Progenitor cell of endocrine pancreas (in vitro differentiated cells): ENCODE measurements around the gene TIAM2. TPM values are rescaled to one million over a fixed set of nuclear protein-coding genes. Genes with fewer than 3 reads are reported as not detected.
A peak's percentile ranks its signal among the peaks of the same experiment; 100 is the strongest.

ENCODE experiments used
- DNase-seq: peaks from one replicate; pipeline ENCODE4 v3.0.0; 2021; ENCODE audit warnings: low spot score; ENCODE audit not compliant: unreplicated experiment
- H3K27ac Mint-ChIP-seq: 2 replicates; pipeline ENCODE4 v1.8.0; 2021; ENCODE audit warnings: mild to moderate bottlenecking, moderate library complexity, mixed read lengths
- H3K27me3 Mint-ChIP-seq: 2 replicates; pipeline ENCODE4 v1.8.0; 2021; ENCODE audit warnings: mixed read lengths
- H3K36me3 Mint-ChIP-seq: 2 replicates; pipeline ENCODE4 v1.8.0; 2022; ENCODE audit warnings: mixed read lengths; ENCODE audit not compliant: insufficient read depth
- H3K4me1 Mint-ChIP-seq: 2 replicates; pipeline ENCODE4 v1.8.0; 2021; ENCODE audit warnings: low read depth, mixed read lengths
- H3K4me3 Mint-ChIP-seq: 2 replicates; pipeline ENCODE4 v1.8.0; 2021; ENCODE audit warnings: low read depth, mild to moderate bottlenecking, moderate library complexity, mixed read lengths
- H3K9me3 Mint-ChIP-seq: 2 replicates; pipeline ENCODE4 v1.8.0; 2021; ENCODE audit warnings: low read depth, mixed read lengths
- CTCF ChIP-seq: fragments of 200-600 bp; sonication (generic); IDR thresholded peaks from one replicate; pipeline ENCODE4 v1.5.0; 2021; ENCODE audit warnings: antibody characterized with exemption, mild to moderate bottlenecking; ENCODE audit not compliant: unreplicated experiment
- total RNA-seq: library from RNA; stranded (reverse); gene quantifications from 2 replicates; pipeline ENCODE4 v1.2.1, GENCODE V29; 2021

TIAM2 gene
- total RNA-seq, 1 donor from 2014 or later = 14.3 TPM

GRCh38 chr6:155078331-155078745 lies 83.2 kb downstream of the TIAM2 start:
- H3K36me3 Mint-ChIP-seq = peaks cover 2% of the 10 kb centered on the region
- H3K4me3 Mint-ChIP-seq = no peak overlapping the region
- DNase-seq = no peak
- H3K9me3 Mint-ChIP-seq = no peaks in the 10 kb centered on the region
- no peak for TF ChIP-seq CTCF
- H3K27ac Mint-ChIP-seq = peak overlapping the region; percentile 21
- peaks cover 33% of the 10 kb centered on the region for H3K4me1 Mint-ChIP-seq
- peaks cover 23% of the 10 kb centered on the region for H3K27me3 Mint-ChIP-seq

- Mint-ChIP-seq H3K27me3 (peaks cover 21% of the 10 kb centered on the region), H3K4me1 (peaks cover 45% of the 10 kb centered on the region), H3K9me3 (no peaks in the 10 kb centered on the region), H3K36me3 (no peaks in the 10 kb centered on the region), H3K4me3 (no peak overlapping the region), H3K27ac (peak overlapping the region; percentile 65)
- no peak for TF ChIP-seq CTCF
- DNase-seq = no peak
These were observed 84.9 kb downstream of the TIAM2 start for GRCh38 chr6:155079985-155080452.

- peaks cover 56% of the 10 kb centered on the region for H3K4me1 Mint-ChIP-seq
- no peaks in the 10 kb centered on the region for H3K36me3 Mint-ChIP-seq
- TF ChIP-seq CTCF = no peak
- H3K9me3 Mint-ChIP-seq = no peaks in the 10 kb centered on the region
- H3K27ac Mint-ChIP-seq = no peak overlapping the region
- DNase-seq = no peak
- H3K27me3 Mint-ChIP-seq = peaks cover 21% of the 10 kb centered on the region
- H3K4me3 Mint-ChIP-seq = no peak overlapping the region
These were observed 86.0 kb downstream of the TIAM2 start for GRCh38 chr6:155080881-155081845.

GRCh38 chr6:155084431-155085123 lies 89.5 kb downstream of the TIAM2 start:
- Mint-ChIP-seq H3K4me1 (peaks cover 35% of the 10 kb centered on the region), H3K9me3 (peaks cover under 1% of the 10 kb centered on the region), H3K36me3 (no peaks in the 10 kb centered on the region), H3K27ac (peak overlapping the region; percentile 96), H3K4me3 (peak overlapping the region; percentile 13), H3K27me3 (peaks cover 16% of the 10 kb centered on the region)
- TF ChIP-seq CTCF = no peak
- no peak for DNase-seq

GRCh38 chr6:155085582-155086257 lies 90.6 kb downstream of the TIAM2 start:
- no peaks in the 10 kb centered on the region for H3K36me3 Mint-ChIP-seq
- no peak overlapping the region for H3K4me3 Mint-ChIP-seq
- no peak for DNase-seq
- peak overlapping the region; percentile 96 for H3K27ac Mint-ChIP-seq
- peaks cover 32% of the 10 kb centered on the region for H3K4me1 Mint-ChIP-seq
- H3K27me3 Mint-ChIP-seq = peaks cover 14% of the 10 kb centered on the region
- peaks cover 4% of the 10 kb centered on the region for H3K9me3 Mint-ChIP-seq
- no peak for TF ChIP-seq CTCF
